HG03432 (cell line): Measurements from ENCODE around the gene COL20A1.

Experiments used
- ATAC-seq: cut with Tn5 transposase; IDR thresholded peaks from one replicate; pipeline ENCODE4 v1.9.1; 2021; ENCODE audit warnings: mild to moderate bottlenecking, moderate library complexity; ENCODE audit not compliant: unreplicated experiment

COL20A1 gene

GRCh38 chr20:63346131-63347080 lies 53.4 kb downstream of the COL20A1 start:
- no peak for ATAC-seq

GRCh38 chr20:63347081-63347741 lies 54.2 kb downstream of the COL20A1 start:
- ATAC-seq = no peak

GRCh38 chr20:63347950-63348827 lies 55.2 kb downstream of the COL20A1 start:
- no peak for ATAC-seq

GRCh38 chr20:63348828-63349515 lies 56.0 kb downstream of the COL20A1 start:
- no peak for ATAC-seq

- no peak for ATAC-seq
Measured at GRCh38 chr20:63349516-63349895, 56.5 kb downstream of the COL20A1 start.

GRCh38 chr20:63350196-63350595 lies 57.2 kb downstream of the COL20A1 start:
- ATAC-seq = no peak

GRCh38 chr20:63350597-63351325 lies 57.8 kb downstream of the COL20A1 start:
- ATAC-seq = no peak

GRCh38 chr20:63351326-63351700 lies 58.3 kb downstream of the COL20A1 start:
- ATAC-seq = no peak

- ATAC-seq = no peak
Measured at GRCh38 chr20:63351811-63352591, 59.0 kb downstream of the COL20A1 start.

- ATAC-seq = no peak
Measured at GRCh38 chr20:63352811-63353221, 59.8 kb downstream of the COL20A1 start.

- ATAC-seq = no peak
Measured at GRCh38 chr20:63354636-63355350, 61.8 kb downstream of the COL20A1 start.

- ATAC-seq = no peak
Measured at GRCh38 chr20:63355781-63356295, 62.9 kb downstream of the COL20A1 start.

GRCh38 chr20:63356511-63356910 lies 63.5 kb downstream of the COL20A1 start:
- ATAC-seq = no peak

- no peak for ATAC-seq
Measured at GRCh38 chr20:63356931-63357879, 64.2 kb downstream of the COL20A1 start.

- ATAC-seq = no peak
Measured at GRCh38 chr20:63357921-63358905, 65.2 kb downstream of the COL20A1 start.
